ENCODE results near the gene GKN1. TPM values are rescaled to one million over a fixed set of nuclear protein-coding genes. Genes with fewer than 3 reads are reported as not detected.

The GKN1 gene
- total and polyA plus RNA-seq, 2 of the 8 experiments (the other 6 are each of a cell fraction or from before 2014, with no cell fraction given), result not detected

DNA sequence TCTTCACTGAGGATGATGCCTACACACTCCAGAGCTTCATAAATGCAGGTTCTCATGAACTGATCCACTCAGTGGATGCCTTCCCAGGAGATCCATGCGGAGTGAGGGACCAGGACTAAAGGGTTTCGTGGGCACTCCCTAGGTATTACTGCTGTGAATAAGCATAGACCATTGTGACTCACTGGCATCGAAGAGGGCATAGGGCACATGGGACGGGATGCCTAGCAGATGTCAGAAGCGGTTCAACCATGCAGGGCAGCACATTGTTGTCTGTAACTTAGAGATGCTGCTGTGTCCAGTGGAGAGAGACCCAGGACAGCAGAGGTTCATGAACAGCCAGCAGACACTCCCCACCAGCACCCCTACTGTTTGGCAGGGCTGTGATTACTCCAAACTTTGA is 39.0 kb upstream of the GKN1 start (continued):
- TF ChIP-seq EGR1 (IDR thresholded peaks at IDR 0.05; ENCODE audit: borderline replicate concordance, low read depth, low read length) (no peak), SRF (IDR thresholded peaks at IDR 0.05; ENCODE audit: low read depth, low read length) (no peak), HDAC6 (IDR thresholded peaks at IDR 0.05; ENCODE audit: low read depth, low read length) (no peak)
